K562 treated with DMSO at 1 percent for 24 hours (cell line): Measurements from ENCODE around the gene COX4I2. TPM values are rescaled to one million over a fixed set of nuclear protein-coding genes. Genes with fewer than 3 reads are reported as not detected.

Experiments
- total RNA-seq: library from RNA; unstranded; fragments of 300-600 nt; gene quantifications from 2 replicates; pipeline ENCODE4 v1.2.3, GENCODE V29; 2022; ENCODE audit warnings: low read depth; ENCODE audit not compliant: insufficient read depth

The COX4I2 gene
- total RNA-seq, result not detected in 2 replicates

DNA sequence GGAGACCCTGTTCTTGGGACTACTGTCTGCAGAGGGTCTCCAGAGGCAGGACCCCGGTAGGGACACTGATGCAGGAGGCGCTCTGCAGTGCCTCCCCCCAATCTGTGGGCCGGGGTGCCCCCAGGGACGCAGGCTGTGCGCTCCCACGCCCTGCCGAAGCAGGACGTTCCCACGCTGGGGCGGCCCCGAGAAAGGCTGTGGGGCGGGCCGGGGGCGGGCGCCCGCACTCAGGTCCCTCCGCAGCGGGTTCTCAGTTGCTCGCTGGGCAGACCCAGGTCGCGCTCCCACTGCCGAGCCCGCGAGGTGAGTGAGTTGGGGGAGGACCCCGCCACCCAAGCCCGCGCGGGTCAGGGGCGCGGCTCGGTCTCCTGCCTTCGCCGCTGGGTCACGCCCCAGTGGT lies at the start of gene COX4I2:
TSS of gene COX4I2 (plus strand) at position 253 of the 400 bp plus-strand sequence. CDS start 1,106 bp downstream, outside the sequence.

DNA sequence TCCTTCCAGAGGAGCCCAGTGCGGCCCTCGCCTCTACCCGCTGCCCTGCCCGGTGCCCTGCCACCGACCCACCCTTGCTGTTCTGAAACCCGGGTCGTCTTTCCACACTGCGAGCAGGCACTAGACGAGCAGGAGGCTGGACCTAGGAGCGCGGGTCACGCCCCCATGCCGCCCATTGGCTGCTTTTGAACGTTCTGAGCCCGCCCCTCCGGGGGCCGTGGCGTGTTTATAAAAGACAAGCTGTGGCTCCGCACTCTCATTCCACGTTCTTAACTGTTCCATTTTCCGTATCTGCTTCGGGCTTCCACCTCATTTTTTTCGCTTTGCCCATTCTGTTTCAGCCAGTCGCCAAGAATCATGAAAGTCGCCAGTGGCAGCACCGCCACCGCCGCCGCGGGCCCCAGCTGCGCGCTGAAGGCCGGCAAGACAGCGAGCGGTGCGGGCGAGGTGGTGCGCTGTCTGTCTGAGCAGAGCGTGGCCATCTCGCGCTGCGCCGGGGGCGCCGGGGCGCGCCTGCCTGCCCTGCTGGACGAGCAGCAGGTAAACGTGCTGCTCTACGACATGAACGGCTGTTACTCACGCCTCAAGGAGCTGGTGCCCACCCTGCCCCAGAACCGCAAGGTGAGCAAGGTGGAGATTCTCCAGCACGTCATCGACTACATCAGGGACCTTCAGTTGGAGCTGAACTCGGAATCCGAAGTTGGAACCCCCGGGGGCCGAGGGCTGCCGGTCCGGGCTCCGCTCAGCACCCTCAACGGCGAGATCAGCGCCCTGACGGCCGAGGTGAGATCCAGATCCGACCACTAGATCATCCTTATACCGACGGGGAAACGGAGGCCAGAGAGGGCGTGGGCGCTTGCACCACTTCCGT lies 32.4 kb upstream of the COX4I2 start, which contains the start of gene ID1:
TSS of gene ID1 (plus strand) at position 259 of the 871 bp plus-strand sequence. CDS start at position 358, 99 bp downstream.

Other genes starting within 250 kb of the COX4I2 start
- gene DEFB119, start 247.3 kb upstream of the COX4I2 start, total RNA-seq, result not detected in 2 replicates
- gene DEFB121, start 231.7 kb upstream of the COX4I2 start, total RNA-seq, result not detected in 2 replicates
- not detected in 2 replicates for gene DEFB123, start 197.3 kb upstream of the COX4I2 start, total RNA-seq
- not detected in 2 replicates for gene DEFB124, start 162.8 kb upstream of the COX4I2 start, total RNA-seq
- gene REM1, start 162.6 kb upstream of the COX4I2 start, total RNA-seq, result not detected in 2 replicates
- gene HM13, start 123.5 kb upstream of the COX4I2 start, total RNA-seq, result 138 and 143 TPM in 2 replicates
- gene ID1, start 32.6 kb upstream of the COX4I2 start, total RNA-seq, result 742 and 763 TPM in 2 replicates
- gene BCL2L1, start 85.0 kb downstream of the COX4I2 start, total RNA-seq, result 164 and 166 TPM in 2 replicates
- 99.7 and 114 TPM in 2 replicates for gene TPX2, start 101.4 kb downstream of the COX4I2 start, total RNA-seq
- 0.69 and 0.80 TPM in 2 replicates for gene MYLK2, start 181.4 kb downstream of the COX4I2 start, total RNA-seq
- not detected in 2 replicates for gene FOXS1, start 207.7 kb downstream of the COX4I2 start, total RNA-seq
- gene DUSP15, start 232.6 kb downstream of the COX4I2 start, total RNA-seq, result 0.79 TPM in 1 of 2 replicates, not detected in the other
- gene TTLL9, start 232.7 kb downstream of the COX4I2 start, total RNA-seq, result not detected in 2 replicates